RWPE1 (cell line): ENCODE results near the gene KCNT1.

Experiments
- CTCF ChIA-PET: fragments of 350-600 bp; sonication (Branson Sonifier 250); formaldehyde crosslinking; extraction: SDS; loops from one replicate; lab custom pipeline; 2021; lab: Yijun Ruan, JAX
- POLR2A ChIA-PET: fragments of 400-600 bp; formaldehyde crosslinking; extraction: SDS; loops from one replicate; lab custom pipeline; 2020; ENCODE audit warnings: antibody characterized with exemption; ENCODE audit not compliant: low non-redundant PET; lab: Yijun Ruan, JAX
- DNase-seq: peaks from one replicate; pipeline ENCODE4 v3.0.0; 2012; ENCODE audit warnings: low spot score
- H3K27ac ChIP-seq: fragments of 450-650 bp; 2 replicates; pipeline ENCODE4 v1.5.1; 2017
- CTCF ChIP-seq: fragments of 450-650 bp; conservative IDR thresholded peaks from 2 replicates; pipeline ENCODE4 v1.5.1; 2017; ENCODE audit warnings: low read depth, mild to moderate bottlenecking

Gene KCNT1

GRCh38 chr9:135696446-135696845 lies 5.5 kb upstream of the KCNT1 start:
- no peak overlapping the region for H3K27ac ChIP-seq
- TF ChIP-seq CTCF, result no peak
- DNase-seq, result no peak
- ChIA-PET CTCF (interaction anchor here (0.5 to 0.6 kb wide), 4 partner anchors 27 to 250 kb away, joined by 3 to 4 read pairs (median 3); no protein-coding TSS in a partner anchor), POLR2A (no interaction called here)

- ChIA-PET POLR2A (no interaction called here), CTCF (interaction anchor here (0.6 kb wide), 2 partner anchors 65 to 134 kb away, joined by 3 read pairs; no protein-coding TSS in a partner anchor)
- DNase-seq, result no peak
- no peak overlapping the region for H3K27ac ChIP-seq
- TF ChIP-seq CTCF, result no peak
Observed at GRCh38 chr9:135697226-135697625, 4.8 kb upstream of the KCNT1 start.

DNA sequence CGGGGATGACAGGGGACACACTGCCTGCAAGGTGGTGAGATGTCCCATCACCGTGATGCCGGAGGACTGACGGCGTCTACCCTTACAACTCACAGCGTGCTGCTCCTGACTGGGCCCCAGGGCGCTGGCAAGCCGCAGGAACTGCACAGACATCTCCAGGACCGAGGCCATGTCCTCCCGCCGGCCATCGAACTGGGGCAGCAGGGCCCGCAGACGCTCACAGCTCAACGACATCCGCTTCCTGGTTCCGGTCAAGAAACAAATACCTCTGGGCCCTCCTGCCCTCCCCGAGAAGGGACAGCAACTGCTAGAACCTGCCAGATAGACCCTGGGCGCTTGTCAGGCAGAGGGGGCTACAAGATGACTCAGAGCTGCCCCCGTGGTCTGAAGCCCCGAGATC lies 3.7 kb upstream of the KCNT1 start:
- CTCF ChIA-PET, result interaction anchor here (0.9 kb wide), 1 partner anchor 86 kb away, joined by 3 read pairs; no protein-coding TSS in a partner anchor
- DNase-seq, result no peak
- TF ChIP-seq CTCF, result no peak
- POLR2A ChIA-PET, result no interaction called here
- no peak overlapping the region for H3K27ac ChIP-seq

GRCh38 chr9:135698767-135699166 lies 3.2 kb upstream of the KCNT1 start:
- no peak overlapping the region for H3K27ac ChIP-seq
- DNase-seq, result no peak
- no peak for TF ChIP-seq CTCF
- ChIA-PET CTCF (interaction anchor here (0.6 to 0.9 kb wide), 2 partner anchors 86 to 132 kb away, joined by 3 read pairs; no protein-coding TSS in a partner anchor), POLR2A (no interaction called here)

DNA sequence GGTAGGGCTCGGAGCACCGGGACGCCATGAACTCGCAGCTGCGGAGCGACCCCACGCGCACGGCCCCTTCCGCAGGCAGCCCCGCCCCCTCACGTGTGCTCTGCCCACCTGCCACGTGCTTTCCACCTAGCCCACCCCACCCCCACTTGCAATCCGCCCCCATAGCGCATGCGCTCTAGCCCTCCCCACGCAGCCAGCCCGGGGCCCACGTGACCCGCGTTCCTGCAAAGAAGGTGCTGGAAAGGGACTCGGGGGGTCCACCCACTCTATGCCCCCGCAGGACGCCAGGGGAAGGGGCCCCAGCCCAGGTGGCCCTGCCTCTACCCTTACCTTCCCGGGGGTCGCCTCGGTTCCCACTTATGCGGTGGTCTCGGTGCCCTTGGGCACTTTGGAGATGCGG lies 2.5 kb upstream of the KCNT1 start, which contains the start of gene SOHLH1:
SOHLH1 (minus strand) TSS at position 42 of the 400 bp plus-strand sequence; CDS start at position 28, 14 bp downstream.
- DNase-seq, result no peak
- no peak within 1 kb of the TSS for H3K27ac ChIP-seq
- no peak for TF ChIP-seq CTCF
- POLR2A ChIA-PET, result no interaction called here
- CTCF ChIA-PET, result no interaction called here

DNA sequence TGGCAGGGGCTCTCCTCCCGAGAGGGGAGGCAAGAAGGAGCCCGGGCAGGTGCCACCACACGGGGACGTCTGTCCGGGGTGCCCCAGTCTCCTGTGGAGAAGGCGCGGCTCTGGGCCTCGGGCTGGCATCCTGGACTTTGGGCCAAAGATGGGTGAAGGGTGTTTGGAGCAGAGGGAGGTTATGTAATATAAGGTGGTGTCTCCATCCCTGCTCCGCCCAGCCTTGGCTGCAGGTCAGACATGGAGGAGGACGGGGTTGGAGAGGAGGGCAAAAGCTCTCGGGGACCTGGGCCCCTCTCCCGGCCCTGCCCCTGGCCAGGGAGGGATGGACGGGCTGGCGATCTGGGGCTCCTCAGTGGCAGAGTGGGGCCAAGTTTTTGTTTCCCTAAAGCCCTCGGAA lies 1.5 kb upstream of the KCNT1 start:
- POLR2A ChIA-PET, result no interaction called here
- TF ChIP-seq CTCF, result no peak
- CTCF ChIA-PET, result no interaction called here
- H3K27ac ChIP-seq, result no peak overlapping the region
- DNase-seq, result no peak
